Kidney glomerular epithelial cell (primary cell): ENCODE results near the gene TOGARAM2.
A peak's percentile ranks its signal among the peaks of the same experiment; 100 is the strongest.

Experiments used
- DNase-seq: peaks from one replicate; lab custom pipeline; 2025; lab: John Stamatoyannopoulos, UW

Gene TOGARAM2

DNA sequence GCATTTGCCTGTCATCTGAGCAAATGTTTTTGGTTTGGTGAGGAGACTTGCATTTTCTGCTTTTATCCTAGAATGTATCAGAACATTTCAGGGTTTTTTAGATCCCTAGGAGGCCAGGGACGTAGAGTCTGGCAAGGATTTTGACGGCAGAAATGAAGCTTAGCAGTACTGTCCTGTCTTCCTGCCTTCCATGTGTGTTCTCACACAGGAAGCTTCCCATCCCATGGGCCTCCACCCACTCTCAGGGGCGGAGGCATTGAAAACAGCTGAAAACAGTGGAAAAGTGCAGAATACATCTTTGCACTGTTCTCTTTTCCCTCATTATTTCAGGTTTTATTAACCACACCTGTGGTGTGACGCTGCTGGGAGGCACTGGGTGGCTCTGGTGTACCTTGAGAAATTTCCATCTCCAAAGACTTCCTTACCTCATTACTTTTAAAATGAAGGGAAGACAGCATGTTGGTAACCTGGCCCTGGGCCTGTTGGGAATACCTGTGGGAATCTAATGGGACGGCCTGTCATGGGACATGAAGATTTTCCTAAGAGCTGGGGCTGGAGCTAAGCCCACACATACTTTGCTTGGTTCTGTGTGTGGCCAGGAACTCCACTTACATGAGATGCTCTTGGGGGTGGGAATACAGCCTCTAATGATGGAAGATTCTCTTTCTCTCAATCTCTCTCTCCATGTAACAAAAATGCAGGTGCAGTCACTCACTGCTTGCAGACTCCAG, 72.7 kb downstream of the TOGARAM2 start:
- peak; percentile 83 for DNase-seq

DNA sequence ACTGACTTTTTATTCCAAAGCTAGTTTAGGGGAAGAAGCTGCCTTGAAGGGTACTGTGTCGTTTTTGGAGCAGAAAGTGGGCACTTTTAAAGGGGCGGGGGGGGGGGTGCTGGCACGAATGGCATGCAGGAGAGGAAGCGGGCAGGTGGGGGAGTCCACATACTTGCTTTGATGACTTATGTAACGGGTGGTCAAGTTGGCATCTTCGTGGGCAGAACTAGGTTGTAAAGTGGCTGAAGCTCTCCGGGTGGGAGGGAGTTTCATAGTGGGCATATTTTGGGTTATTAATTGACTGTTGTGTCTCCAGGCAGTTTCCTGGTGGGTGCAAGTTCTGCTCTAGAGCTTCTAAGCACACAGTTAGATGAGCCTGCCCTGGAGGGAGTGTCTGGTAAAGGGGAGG, 73.3 kb downstream of the TOGARAM2 start:
- peak; percentile 94 for DNase-seq

DNA sequence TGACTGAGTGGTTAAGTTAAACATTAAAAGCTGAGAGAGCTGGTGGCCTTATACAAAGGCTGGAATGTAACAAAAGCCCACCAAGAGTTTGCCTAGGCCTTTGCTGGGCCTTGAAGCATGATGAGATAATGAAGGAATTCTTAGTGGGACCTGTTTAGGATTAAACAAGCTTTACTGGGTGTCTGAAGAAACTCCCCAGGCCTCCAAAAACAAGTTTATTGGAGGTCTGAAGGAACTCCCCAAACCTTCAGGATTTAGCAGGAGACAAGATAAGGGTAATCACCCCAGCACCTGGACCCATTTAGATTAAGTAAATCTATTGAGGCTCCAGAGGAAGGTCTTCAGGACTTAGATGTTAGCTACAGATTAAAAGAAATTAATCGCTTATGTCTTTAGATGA, 74.5 kb downstream of the TOGARAM2 start:
- peak; percentile 14 for DNase-seq

DNA sequence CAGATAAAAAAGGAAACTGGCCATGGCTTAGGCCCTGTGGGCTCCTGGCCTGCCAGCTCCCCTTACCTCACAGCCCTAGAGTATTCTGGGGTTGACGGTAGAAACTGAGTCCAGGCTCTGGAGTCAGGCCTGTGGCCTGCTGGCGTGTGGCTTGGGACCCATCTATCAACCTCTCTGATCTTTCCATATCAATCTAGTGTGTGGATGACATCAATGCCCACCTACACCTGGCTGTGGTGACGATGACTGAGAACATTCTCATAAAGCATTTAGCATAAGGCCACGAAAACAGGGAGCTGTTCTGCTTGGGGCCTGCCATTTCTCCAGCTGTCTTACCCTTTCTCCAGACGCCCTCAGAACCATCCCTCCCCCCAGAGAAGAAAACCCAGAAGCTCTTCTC, 75.4 kb downstream of the TOGARAM2 start:
- DNase-seq = no peak

DNA sequence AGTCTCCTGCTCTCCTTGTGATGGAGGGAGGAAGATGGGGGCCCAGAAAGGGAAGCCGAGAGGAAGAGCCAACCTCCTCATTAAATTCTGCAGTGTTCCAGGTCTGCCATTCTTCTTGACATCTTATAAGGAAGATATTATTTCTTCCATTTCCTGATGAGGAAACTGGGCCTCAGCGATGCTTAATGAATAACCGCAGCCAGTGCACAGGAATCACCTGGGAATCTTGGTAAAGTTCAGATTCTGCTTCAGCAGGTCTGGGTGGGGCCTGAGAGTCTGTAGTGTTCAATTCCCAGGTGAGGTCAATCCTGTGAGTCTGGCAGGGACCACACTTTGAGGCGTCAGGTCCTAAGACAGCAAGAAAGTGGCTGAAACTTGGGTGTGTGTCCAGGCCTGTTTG, 75.9 kb downstream of the TOGARAM2 start:
- no peak for DNase-seq

DNA sequence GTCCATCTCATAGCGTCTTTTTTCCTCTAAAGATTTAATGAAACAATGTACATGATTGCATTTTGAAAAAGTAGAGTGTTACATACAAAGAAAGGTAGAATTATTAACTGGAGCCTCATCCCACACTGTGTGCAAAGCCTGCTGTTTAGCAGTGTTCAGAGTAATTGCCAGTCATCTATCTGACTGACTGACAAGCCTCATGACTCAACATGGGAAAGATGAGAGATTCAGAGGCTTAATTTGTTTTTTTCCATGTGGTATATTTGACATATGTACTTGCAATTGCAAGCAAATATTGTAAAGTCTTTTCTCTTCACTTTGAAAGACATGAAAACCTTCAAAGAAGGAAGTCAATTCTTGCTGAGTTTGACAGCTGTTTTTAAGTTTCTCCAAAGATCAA, 78.5 kb downstream of the TOGARAM2 start:
- DNase-seq = peak; percentile 31

DNA sequence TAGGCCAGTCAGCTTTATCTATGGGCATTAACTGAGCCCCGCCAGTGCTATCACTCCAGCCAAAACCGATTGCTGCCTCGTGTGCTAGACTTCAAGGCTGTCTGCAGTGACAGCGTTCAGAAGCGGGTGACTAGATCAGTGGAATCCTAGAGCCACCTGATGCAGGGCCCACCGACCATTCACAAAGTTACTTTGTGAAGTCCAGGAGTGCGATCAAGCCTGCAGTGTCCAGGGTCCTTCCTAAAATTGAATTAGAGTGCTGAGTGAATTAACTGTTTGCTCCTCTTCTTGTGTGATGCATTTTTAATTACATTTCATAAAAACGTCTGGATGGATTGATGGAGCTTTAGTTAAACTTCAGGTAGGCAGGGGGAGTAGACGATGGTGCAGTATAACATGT, 79.3 kb downstream of the TOGARAM2 start:
- no peak for DNase-seq

DNA sequence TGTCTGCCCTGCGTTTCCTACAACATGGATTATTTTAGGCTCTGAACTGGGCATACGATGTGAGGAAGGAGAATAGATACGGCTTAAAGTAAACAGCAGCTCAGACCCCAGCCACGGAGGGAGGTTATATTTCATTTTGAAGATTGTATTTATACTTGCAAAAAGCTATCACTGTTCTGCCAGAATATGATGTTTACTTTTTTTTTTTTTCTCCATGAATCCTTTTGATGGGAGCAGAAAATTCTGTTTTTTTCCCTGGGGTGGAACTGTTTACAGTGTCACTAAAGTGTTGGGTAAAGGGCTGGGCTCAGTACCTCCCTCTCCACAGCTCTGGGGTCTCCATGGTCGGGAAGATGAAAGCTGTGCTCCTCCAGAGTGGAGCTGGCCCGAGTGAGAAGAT, 80.1 kb downstream of the TOGARAM2 start:
- DNase-seq = no peak

DNA sequence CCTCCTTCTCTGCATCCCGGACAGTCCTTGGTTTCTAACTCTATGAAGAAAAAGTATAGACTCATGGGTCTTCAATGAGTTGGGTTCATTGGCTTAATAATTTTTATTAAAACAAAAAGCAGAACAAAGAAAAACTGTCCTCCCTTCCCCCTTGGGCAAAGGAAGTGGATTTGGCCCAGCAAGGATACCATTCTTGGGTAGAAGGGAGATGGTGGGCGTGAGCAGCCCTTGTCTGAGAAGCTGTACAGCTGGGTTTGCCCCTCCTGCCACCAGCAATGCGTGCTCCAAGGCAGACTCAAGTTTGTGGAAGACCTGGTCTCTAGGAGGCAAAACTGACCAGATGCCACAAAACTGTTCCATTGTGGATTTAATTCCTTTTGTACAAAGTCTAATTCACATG, 80.5 kb downstream of the TOGARAM2 start:
- no peak for DNase-seq

DNA sequence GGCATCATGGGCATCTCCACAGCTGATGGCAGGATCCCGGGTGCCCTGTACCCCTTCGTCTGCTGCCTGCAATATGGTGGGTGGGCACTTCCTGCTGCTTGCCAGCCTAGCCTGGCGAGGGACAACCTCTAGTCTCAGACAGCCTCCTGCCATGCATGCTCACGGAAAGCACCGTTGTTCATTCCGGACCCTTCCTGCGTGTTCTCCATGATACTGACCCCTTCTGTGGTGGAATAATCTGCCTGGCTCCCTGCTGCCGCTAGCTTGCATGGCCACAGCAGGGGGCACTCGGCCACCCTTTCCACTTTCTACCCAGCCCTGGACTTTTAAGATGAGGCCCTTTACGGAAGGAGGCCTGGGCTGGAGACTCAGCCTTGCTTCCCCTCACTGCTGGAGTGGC, 81.3 kb downstream of the TOGARAM2 start:
- no peak for DNase-seq

DNA sequence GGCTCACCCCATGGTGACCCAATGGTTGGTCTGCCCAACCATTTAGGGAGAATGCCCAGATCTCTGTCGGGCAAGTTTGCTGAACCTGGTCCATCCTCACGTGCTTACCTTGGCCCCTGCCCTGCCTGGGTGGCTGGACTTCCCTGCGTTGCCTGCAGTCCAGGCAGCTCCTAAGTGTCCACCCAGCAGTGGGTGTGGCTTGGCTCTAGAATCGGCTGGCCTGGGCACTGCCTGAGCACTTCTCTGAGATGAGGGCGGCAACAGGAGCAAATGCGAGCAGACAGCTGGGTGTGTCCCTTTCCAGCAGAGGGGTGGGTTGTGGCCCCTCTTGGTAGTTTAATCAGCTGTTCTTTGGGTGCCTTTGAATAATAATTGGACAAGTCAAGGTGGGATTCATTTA, 82.0 kb downstream of the TOGARAM2 start:
- no peak for DNase-seq

DNA sequence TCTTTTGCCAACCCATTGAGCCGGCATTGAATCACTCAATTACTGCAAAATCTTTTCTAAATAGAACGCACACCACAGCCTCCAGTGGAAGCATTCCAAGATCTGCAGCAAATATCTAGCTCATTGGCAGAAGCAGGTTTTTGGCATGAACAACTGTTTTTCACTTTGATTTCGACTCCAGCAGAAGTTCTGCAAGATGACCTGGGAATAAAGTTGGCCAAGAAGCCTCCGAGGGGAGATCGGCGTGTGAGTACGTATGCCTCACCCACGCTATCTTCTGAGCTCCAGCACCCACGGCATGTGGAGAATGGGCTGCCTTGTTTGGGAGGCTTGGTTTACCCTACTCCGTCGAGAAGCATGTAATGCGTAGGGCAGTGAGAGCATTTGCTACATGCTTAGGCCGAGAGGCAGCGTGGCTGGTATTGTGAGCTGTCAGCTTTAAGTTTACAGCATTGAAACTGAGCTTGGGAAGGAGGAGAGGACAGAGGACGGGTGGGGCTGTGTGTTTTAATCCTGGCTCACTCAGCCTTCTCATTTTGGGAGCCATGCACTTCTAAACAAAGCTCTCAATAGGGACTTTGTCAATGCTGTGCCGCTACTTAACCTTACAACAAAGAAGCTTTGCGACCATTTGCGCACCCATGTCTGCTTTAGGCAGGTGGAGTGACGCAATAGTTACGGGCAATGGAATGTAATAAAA, 82.7 kb downstream of the TOGARAM2 start:
- no peak for DNase-seq

DNA sequence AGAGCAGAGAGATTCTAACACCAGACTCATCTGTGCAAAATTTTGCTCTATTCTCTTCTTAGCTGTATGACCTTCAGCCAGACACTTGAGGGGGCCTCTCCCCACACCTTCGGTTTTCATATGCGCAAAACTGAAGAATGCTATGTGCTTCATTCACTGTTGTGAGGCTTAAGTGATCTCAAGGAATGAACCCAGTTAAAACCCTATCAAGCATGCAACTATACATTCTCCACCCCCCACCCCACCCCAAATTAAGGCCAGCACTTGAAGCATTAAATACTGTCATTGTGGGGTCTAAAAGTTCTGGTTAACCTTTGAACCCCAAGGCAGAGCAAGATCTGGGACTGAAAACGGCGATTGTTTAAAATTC, 83.2 kb downstream of the TOGARAM2 start:
- no peak for DNase-seq

DNA sequence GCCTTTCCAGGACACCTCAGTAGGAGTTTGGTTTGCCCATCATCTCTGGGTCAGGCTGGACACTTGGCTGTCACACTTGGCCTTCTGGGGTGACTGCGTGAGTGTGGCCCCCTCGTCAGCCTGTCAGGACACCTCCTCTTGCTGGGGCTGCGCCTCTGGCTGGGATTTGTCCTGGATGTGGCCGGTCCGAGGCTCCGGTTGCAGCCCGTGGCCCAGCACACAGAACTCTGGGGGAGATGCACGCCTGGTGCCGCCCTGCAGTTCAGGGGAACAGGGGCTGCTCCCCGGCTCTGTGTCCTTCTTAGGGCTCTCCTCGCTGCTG, 83.6 kb downstream of the TOGARAM2 start:
- DNase-seq = no peak

DNA sequence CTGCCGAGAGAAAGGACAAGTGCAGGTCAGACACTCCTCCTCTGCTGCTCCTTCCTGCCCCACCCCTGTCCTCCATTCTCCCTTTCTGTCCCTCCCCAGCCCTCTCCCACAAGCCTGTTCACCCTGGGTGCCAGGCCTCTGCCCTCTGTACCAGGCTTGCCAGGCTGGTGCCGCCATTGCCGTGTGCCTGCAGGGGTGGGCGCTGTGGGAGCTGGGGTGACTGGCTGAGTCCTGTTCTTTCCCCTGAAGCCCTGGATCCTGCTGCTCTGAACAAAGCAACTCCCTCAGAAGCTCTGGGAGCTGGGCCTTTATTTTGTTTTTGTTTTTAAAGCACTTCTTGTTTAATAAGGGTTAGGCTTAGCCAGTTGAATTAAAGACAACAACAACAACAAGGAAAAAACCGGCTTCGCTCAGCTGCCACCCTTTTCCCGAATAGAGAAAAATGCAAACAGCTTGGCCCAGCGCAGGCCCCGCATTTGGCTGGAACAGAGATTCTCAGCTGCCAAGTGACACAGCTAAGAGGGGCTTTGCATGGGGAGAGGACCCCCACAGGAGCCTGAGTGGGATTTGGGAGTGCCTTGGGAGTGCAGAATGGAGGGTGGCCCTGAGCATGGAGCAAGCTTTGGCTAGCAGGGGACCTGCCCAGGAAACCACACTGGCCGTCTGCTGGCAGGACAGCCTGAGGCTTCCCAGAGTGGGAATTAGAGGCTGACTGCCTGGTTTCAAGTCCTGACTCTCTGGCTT, 84.1 kb downstream of the TOGARAM2 start:
- no peak for DNase-seq

DNA sequence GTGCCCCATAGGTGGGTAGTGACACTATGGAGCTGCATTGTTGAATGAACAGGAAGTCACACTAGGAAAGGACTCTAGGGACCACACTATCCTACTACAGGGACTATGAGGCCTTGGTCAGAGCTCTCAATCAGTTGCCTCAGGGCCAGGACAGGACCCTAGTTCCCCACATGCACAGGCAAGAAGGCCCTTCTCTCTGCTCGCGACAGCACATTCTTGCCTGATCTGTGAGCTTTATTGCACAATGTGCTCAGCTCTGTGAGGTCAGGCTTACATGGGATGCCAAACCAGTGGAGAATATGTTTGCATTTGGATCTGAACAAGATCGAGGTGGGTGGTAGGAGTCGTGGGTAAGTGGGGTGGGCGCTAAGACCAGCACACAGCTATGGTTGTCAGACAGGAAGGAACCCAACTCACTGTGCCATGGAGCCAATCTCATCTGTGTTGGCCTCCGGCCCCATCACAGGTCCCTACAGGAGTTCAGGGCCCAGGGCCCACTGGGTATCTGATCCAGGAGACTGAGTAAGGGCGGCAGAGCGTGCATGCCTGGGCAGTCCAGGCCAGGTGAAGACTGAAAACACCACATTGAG, 85.3 kb downstream of the TOGARAM2 start:
- no peak for DNase-seq

DNA sequence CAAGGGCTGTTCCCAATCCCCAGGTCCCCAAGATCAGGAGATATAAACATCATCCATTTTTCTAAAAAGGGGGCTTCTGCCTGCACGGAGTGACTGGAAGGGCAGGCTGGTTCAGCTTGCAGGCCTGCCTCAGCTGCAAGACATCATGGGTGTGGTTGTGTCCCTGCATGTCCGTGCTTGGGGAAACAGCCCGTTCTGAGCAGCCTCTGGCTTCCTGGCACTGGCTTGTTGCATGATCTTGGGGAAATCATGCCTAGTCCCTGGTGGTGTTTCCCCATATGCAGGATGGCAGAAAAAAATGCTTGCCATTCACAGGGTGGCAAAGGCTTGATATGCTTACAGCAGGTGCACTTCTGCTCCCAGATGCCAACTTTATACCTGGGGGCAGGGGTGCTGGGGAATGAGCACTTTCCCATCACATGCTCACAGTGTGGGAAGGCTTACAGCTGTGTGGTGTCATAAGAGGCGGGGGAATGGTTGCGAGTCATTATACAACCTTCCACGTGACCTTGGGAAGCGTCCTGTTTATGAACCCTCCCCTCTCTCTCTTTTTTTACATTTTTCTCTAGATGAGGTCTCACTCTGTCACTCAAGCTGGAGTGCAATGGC, 86.0 kb downstream of the TOGARAM2 start:
- DNase-seq = no peak

DNA sequence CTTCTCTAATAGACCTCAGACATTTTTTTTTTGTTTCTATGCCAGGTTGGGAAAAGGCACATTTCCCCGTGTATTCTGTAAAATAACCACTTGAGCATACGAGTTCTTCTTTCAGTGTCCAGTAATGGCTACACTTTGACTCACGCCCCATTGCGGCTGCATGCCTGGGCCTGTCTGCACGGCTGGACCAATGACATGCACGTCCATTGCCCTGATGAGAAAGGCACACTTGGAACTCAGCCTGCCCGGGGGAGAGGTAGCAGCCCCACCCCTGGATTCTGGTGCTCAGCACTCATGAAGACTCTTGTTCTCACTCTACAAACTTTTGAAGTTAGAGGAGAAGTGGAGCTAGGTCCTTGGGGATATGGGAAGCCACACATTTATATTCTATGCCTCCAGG, 87.4 kb downstream of the TOGARAM2 start:
- no peak for DNase-seq

DNA sequence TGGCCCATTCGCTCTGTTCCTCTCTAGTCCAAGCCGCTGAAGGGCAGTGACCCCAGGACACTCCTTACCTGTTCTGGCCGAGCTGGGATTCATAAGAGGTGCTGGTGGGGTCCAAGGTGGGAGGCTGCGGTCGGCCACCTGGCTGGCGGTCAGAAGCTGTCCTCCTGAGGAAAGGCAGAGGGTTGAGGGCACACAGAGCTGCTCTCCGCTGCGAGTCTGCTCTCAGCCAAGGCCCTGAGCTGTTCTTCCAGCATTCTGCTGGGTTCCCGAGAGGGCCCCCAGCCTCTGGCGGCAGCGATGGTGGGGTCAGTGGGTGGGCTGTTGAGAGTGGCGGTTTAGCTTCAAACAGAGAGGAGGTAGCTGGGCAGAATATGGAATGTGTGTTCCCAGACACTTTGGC, 89.4 kb downstream of the TOGARAM2 start:
- no peak for DNase-seq

DNA sequence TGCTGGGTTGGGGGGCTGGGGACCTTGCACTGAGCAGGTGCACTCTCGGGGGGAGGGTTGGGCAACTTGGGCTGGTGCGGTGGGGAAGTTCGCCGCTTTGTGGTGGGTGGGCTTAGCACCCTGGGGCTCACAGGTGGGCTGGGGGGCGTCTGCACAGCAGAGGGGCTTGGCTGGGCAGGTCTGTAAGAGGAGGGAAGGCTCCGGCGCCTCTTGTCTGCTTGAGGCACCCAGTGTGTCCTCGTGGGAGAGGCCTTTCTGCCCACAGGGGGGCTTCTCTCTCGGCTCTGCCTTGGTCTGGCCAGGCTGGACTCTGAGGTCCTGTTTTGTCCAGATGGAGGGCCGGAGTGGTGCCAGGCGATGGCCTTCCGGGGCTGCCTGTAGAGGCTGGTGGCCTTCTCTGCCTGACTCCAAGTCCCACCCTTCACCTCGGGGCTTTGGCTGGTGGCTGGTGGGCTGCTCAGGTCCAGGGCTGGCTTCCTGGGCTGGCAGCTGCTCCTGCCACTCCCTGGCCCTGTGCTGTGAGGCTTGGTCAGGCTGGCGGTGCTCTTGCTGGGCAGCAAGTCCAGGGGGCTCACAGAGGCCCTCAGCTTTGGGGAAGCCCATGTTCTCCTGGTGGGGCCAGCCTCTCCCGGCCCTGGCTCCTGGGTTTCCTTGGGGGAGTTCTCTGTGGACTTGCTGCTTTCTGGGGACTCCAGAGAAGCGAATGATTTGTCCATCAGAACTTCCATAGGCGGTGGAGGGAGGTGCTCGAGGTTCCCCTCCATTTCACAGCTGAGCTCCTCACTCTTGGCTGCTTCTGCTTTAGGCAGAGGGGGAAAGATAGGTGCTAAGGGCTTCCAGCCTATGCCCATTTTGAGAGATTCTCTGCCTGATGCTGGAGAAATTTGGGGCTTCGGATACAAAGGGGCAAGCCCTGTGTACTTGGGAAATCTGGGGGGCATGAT, 90.2 kb downstream of the TOGARAM2 start:
- no peak for DNase-seq

DNA sequence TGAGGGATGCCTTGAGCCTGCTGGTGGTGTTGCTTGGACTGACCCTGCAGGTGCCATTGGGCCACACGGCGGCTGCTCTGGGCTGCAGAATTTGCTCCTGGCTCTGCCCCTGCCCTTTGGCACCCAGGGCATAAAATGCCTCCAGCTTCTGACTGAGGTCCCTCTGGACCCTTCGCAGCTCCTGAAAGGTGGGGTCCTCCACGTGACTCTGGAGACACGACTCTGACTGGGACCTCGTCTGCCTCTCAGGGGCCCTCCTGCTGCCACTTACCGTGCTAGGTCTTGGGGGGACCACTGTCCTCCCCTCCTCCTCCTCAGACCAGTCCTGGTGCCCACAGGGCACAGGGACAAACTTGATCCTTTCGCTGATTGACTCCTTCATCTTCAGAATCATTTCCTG, 91.2 kb downstream of the TOGARAM2 start:
- DNase-seq = no peak
